Kidney glomerular epithelial cell (primary cell): ENCODE measurements around the gene PLA2G6.
"Not testable (repeated sequence)": the region's sequence is repeated elsewhere in the genome, so short reads cannot be mapped to it uniquely, and the experiment has no call there.

ENCODE experiments used
- DNase-seq: peaks from one replicate; lab custom pipeline; 2025; lab: John Stamatoyannopoulos, UW

Gene PLA2G6

DNA sequence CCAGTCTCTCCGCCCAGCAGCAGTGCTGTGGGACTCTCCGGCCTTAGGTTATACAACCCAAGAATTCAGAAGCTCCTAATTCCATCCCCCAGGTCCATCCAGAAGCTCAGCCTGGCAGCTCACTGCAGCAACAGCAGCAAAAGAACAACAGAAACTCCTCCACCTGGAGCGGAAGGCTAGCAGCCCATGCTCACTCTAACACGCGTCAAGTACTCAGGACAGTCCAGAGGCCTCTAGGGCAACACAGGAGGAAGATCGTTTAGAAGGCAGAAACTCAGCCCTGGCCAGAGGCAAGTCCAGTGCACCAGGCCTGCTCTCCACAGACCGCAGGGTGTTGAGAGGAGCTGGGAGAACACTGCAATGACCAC, 17.1 kb downstream of the PLA2G6 start:
- DNase-seq = no peak

DNA sequence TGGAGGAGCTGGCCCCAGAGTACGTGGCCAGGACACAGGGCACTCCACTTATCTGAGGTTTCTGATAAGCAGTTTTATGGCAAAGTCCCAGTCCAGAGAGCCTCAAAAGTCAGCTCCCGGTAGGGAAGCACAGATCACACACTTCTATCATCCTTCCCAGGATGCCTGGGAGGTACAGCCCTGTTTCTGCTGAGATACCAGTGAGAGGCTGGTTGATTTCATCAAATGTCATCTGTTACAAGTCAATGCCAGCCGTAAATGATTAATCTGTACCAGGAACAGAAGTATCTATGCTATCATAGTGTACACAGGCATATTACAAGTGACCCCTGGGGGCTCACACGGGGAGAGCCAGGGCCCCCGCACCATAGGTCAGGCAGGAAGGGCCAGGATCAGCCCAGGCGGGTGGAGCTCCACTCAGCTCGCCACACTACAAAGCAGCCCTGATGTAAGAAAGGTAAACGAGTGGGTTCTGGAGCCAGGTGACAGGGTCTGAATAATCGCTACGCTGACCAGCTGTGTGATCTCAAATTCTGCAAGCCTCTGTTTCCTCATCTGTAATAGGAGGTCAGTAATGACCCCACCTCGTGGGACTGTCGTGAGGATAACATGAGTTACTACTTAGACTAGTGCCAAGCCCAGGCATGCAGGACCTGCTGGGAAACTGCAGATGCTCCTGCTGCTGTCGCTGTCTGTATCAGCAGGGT, 17.6 kb downstream of the PLA2G6 start:
- DNase-seq = peak; percentile 67

DNA sequence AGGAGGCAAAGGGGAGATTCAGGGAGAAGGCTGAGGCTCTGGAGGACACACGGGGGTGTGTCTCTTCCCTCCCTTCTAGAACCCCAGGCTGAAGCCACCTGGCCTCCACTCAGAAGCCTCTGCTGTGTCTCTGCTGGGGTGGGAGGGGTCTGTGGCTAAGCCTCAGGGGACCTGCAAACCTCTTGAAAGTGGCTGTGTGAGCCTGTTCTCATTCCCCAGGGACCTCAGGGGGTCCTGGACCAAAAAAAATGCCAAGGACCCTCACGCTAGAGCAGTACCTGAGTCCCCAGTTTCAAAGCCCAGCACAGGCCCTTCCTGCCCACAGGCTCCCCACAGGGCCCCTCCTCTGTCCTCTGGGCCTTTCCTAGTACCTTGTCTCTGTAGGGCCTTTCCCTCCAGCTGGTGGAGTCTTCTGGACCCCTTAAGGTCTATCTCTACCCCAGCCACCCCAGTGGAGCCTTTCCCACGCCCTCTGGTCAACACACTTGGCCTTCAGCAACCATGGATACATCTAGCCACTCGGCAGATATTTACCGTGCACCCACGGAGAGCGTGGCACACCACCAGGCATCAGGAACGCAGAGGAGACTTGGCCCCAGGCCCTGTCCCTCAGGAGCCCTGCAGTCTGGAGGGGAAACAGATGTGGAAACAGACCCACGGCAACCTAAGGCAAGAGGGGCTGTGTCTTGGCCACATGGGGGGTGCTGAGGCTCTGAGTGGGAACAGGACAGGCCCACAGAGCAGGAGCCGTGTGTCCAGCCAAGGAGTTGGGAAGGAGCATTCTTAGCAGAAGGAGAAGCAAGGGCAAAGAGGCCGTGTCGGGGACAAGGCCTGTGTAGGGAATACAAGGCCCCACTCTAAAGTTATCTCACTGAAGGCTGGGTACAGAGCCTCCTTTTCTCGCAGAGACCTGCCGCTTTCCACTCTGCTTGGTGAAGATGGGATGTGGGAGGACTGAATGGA, 18.5 kb downstream of the PLA2G6 start:
- DNase-seq = no peak

DNA sequence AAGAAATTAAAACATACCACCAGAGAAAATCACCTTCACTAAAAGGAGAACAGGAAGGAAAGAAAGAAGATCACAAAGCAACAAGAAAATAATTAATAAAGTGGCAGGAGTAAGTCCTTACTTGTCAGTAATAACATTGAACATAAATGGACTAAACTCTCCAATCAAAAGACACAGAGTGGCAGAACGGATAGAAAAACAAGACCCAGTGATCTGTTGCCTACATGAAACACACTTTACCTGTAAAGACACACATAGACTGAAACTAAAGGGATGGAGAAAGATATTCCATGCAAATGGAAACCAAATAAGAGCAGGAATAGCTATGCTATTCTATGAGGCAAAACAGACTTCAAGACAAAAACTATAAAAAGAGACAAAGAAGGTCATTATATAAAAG, 25.9 kb downstream of the PLA2G6 start:
- no peak for DNase-seq

DNA sequence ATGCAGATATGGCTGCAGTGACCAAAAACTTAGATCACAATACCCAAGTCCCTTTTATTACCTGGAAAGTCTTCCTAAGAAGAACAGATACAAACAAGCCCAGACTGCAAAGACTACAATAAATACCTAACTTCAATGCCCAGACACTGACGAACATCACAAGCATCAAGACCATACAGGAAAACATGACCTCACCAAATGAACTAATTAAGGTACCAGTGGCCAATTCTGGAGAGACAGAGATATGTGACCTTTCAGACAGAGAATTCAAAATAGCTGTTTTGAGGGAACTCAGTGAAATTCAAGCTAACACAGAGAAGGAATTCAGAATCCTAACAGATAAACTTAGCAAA, 27.1 kb downstream of the PLA2G6 start:
- DNase-seq = not testable (repeated sequence)

DNA sequence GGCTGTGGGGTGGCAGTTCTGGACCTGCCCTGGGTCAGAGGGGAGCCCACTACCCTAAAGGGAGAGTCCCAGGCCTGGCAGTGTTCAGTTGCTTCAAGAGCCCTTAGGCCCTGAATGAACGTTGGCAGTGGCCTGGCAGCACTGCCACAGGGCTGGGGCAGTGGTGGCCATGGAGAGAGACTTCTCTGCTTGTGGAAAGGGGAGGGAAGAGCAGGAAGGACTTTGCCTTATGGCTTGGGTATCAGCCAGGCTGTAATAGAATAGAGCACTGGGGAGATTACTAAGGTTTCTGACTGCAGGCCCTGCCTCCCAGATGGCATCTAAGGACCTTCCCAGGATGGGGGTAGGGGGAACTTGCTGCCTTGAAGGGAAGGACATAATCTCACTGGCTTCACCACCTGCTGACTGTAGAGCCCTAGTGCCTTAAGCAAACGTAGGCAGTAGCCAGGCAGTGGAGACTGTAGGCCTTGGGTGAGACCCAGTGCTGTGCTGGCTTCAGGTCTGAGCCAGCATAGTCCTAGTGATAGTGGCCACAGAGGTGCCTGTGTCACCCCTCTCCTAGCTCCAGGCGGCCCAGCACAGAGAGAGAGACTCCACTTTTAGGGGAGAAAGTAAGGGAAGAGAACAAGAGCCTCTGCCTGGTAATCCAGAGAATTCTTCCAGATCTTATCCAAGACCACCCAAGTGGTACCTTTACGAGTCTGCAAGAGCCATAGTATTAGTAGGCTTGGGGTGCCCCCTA, 27.6 kb downstream of the PLA2G6 start:
- DNase-seq = no peak

DNA sequence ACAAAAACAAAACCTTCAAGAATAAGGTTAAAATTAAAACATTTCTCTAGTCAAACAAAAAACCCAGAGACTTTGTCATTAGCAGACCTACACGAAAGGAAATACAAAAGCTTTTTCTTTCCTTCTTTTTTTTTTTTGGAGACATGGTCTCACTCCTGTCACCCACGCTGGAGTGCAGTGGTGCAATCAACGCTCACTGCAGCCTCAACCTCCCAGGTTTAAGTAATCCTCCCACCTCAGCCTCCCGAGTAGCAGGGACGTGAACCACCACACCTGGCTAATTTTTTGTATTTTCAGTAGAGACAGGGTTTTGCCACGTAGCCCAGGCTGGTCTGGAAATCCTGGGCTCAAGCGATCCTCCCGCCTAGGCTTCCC, 30.5 kb downstream of the PLA2G6 start:
- no peak for DNase-seq

DNA sequence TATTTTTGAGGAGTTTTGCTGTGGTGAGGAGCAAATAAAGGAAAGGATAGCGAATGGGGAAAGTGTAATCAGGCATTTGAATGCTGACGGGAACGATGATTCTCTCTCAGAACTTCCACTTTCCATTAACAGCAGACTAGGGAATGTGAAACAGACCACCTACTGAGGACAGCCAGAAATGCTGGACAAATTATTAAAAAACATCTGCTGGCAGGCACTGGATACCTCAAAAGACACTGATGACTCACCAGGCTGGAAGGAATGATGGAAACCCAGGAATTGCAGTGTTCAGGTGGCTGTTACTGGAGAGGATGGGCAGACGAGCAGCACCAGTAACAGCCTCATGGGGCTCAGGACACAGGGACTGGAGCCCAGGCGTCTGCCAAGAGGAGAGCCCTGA, 33.4 kb downstream of the PLA2G6 start:
- peak; percentile 5 for DNase-seq

DNA sequence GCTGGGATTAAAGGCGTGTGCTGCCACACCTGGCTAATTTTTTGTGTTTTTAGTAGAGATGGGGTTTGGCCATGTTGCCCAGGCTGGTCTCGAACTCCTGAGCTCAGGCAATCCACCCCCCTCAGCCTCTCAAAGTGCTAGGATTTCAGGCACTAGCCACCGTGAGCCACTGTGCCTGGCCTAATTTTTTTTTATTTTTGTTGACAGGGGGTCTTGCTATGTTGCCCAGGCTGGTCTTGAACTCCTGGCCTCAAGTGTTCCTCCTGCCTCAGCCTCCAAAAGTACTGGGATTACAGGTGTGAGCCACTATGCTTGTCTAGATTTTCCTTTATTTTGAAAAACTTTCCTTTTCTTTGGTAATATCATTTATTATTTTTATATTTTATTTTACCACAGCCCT, 35.5 kb downstream of the PLA2G6 start:
- DNase-seq = not testable (repeated sequence)

DNA sequence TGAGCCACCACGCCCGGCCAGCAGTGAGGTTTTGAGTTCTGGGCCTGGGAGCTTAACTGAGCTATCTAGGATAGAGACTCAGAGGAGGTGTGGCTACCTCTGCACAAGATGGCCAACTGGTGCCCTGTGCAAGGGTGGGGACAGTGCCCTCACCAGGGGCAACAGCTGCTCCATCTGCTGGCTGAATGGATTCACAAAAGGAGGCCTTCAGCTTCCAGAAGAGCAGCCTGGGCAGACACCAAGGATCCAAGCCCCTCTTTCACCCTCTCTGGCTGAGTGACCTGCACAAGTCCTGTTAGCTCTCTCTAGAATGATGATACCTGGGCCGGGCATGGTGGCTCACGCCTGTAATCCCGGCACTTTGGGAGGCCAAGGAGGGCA, 37.6 kb downstream of the PLA2G6 start:
- DNase-seq = no peak

DNA sequence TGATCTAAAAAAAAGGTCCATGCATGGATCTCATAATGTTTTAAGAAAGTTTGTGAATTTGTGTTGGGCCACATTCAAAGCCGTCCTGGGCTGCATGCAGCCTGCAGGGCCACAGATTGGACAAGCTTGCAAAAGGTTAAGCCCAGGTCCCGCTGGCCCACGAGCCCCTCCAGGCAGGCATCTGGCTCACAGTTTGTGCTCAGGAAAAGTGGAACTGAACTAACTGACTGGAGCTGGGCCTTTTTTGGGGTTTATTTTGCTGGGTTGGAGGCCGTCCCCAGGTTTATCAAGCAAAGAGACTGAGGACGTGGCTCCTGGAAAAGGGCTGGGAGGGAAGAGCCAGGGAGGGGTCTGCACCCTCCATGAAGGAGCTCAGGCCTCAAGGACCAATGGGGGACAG, 39.0 kb downstream of the PLA2G6 start:
- DNase-seq = no peak

DNA sequence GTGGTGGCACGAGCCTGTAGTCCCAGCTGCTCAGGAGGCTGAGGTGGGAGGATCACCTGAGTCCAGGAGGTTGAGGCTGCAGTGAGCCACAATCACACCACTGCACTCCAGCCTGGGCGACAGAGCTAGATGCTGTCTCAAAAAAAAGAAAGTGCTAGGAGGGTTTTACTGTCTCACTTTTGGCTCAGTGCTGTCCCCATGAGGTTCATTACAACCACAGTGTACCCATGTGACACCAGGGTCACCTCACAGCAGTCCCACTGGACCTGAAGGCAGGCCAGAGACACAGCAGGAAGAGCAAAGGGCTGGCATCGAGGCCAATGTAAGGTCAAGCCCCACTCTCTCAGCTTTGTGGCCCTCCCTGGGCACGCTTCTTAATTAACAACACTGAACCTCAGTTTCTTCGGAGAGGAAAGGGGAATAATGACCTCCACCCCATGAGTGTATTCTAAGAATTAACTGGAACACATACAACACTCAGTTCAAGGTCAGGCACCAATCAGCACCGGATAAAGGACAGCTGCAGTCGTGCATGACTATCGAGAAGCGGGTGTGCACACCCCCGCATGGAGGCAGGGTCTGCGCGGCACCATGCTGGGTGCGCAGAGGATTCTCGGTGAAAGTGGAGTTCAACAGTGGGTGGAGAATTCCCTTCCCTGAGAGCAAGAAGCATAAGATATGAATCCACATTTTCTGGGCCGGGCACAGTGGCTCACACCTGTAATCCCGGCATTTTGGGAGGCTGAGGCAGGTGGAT, 40.2 kb downstream of the PLA2G6 start:
- DNase-seq = no peak

DNA sequence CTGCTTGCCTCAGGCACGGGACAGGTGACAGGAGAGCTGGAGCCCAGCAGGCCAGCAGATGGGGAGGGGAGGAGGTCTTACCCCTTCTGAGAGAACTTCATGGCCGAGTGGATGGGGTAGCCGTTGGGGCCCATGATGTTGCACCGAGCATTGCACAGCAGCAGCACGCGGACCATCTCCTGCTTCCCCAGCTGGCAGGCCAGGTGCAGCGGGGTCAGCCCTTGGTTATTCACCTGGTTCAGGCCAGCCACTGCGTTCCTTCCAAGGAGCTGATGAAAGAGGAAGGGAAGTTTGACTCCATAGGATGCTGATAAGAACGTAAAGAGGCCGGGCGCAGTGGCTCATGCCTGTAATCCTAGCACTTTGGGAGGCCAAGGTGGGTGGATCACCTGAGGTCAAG, 41.7 kb downstream of the PLA2G6 start:
- no peak for DNase-seq

DNA sequence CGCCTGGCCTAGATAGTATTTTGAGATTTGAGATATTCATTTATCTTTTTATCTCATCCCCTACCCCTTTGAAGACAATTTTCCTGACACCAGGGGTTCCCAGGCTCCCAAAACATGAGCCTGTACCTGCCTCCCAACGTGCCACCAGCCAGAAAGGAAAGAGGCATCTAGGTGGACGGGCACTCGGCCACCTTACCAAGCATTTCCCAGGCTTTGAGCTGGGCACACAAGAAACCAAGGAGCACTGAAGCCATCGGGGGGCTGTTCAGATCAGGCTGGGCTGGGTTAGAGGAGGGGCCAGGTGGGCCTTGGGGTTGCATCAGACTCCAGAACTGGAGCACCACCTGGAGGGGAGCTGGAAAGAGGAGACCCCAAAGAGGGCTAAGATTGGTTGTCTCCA, 42.7 kb downstream of the PLA2G6 start:
- no peak for DNase-seq

DNA sequence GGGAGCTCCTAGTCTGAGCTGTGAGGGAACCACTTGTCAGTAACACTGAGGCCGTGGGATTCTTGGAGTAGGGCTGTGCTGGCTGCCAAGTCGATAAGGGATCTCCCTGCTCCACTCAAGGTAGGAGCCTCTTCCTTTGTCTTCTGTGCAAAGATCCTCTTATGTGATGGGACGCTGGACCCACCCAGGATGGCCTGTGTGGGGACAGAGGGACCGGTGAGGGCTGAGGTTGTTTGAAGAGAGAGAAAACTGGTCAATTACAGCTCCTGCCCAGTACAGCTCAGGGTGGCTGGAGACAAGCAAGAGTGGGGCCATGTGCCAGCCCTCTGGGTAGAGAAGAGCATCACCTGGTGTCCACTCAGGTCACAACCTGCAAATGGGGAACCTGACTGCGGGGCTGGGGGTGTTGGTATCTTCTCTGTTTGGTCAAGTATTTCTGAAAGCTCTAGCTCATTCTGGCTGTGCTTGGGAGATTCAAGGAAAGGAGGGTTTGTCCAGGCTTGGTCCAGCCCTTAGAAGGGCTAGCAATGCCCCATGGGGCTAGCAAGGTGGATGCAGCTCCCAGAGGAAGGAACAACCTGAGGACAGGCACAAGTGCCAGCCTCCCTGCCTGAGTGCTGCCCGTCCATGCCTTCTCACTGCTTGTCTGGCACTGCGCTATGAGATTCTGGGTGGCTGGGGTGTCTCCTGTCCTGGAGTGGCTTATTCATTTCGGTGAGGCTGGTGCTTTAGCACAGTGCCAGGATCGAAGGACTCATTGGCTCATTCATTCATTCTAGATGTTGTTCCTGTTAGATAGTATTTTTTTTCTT, 43.5 kb downstream of the PLA2G6 start:
- DNase-seq = no peak

DNA sequence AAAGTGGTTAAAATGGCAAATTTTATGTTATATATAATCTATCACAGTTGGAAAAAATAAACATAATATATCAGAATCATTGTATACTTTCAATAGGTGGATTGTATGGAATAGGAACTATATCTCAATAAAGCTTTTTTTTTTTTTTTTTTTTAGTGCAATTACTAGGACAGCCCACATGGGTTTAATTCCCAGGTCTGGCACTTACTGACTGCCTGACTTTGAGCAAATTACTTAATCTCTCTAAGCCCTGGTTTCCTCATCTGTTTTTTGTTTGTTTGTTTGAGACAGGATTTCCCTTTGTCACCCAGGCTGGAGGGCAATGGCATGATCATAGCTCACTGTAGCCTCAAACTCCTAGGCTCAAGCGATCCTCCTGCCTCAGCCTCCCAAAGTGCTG, 45.0 kb downstream of the PLA2G6 start:
- no peak for DNase-seq

DNA sequence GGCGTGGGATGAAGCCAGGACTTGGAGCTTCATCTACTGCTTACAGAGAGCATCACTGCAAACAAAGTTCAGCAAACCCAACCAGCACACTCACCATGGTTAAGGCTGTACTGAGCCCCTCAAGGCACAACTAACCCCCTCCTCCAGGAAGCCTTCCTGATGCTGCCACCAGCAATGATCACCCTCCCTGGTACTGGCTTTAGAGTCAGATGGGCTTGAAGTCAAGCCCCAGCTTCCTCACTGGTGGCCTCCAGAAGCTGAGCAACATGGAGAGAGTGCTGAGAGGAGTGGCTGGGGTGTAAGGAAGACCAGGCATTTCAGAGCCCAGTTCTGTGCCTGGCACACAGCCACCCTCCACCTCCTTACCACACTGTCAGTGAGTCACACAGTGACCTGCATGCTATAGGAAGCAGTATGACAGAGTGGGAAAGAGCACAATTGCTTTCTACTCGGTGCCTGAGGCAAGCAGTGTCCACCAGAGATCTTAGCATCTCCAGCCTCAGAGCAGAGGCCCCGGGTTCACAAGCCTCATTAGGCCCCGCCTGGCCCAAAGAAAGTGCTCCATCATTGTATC, 46.4 kb downstream of the PLA2G6 start:
- peak; percentile 13 for DNase-seq

DNA sequence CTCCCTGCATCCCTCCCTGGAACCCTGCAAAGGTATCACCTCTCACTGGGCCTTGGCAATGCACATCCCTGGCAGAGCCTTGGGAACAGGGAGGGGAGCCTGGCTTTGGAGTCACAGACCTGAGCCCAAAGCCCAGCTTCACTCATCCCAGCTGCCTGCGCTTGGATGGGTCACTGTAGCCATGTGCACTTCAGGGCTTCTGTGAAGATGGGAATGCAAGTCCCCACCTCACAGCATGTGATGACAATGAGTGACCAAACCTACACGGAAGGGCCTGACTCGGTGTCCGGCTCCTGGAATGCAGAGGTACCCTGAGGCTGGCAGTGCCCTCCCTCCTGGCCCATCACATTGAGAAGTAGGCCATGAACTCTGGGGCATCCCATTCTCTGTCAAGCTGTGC, 48.3 kb downstream of the PLA2G6 start:
- DNase-seq = no peak

DNA sequence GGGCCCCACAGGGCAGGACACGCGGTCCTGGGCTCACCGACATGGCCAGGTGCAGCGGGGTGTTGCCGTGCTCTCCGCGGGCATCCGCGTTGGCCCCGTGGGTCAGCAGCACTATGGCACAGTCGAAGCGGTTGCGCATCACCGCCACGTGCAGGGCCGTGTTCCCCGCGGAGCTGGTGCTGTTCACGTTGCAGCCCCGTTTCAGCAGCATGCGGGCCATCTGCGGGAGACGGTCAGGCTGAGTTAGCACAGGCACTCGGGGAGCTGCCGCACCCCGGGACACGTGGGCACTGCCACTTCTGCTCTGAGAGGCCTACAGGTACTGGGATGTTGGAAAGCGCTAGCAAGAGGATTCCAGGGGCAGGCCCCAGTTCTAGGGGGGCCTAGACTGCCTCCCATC, 48.8 kb downstream of the PLA2G6 start:
- DNase-seq = no peak

DNA sequence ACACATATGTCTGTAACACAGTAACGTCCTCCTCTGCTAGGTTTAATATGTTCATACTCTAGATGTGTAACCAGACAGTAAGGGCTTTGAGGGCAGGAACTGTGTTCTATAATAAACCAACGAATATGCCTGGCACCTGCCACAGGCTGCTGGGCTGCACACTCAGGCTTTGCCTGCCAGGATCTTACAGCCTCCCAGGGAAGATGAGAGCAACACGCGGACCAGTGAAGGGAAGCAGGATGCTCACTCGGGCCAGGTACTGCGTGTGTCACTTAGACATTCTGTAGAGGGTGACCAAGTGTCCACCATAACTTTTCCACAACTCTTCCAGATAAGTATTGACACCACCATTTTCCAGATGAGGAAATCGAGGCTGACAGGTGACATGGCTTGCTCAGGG, 49.5 kb downstream of the PLA2G6 start:
- no peak for DNase-seq

DNA sequence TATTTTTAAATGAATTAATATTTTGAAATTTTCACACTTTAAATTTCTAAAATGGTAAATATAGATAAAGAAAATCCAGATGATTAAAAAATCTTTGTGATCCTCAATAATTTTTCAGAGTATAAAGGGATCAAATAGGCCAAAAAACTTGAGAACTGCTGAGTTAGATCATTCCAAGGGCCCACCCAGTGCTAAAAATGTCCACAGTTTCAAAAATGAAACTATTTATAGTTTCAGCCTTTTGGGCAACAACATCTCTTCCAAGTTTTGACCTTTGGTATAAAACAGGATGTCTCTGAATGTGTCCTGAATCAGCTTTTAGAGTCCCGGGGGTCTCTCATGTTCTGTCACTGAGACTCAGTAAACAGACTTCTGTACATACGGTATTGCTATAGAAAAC, 50.2 kb downstream of the PLA2G6 start:
- DNase-seq = no peak
